ENCODE results near the gene NME4. TPM values are rescaled to one million over a fixed set of nuclear protein-coding genes. Genes with fewer than 3 reads are reported as not detected.
"Not testable (repeated sequence)": the region's sequence is repeated elsewhere in the genome, so short reads cannot be mapped to it uniquely, and the experiment has no call there.

The NME4 gene
- total and polyA plus RNA-seq, 2 donors from 2014 or later = 56.6 to 100 TPM

DNA sequence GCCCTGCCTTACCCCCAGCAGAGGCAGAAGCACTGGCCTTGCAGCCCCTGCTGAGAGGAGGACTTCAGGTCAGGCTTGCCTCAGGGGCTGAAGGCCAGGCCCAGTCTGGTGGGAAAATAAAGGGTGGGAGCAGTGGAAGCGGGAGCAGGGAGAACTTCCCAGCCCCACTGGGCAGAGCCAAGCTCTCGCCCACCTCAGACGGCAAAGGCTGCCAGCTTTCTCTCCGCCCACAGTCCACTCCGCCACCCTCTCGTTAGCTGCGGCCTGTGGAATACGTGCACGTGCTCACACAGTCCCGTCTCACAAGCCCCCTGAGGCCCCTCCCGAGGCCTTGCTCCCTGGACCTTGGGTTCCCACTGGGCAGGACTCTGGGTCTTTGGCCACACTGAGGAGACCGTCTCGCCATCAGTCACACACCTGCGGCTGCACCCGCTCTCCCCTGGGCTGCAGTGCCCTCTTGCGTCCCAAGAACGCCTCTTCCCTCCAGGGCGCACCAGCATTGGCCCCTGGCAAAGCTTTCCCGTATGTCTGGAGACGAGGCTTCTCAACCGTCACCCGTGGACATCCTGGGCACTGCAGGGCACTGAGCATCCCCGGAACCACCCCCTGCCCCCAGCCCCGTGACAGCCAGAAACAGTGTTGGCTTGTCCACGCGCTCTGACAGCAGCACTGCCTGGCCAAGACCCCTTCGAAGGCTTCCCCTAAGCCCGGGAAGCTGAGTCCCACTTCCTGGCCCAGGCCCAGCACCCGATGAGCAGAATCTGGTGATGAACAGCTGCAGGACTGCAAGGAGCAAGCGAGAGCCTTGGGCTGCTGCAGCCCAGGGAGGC lies 34.9 kb upstream of the NME4 start:
- peaks cover 0 to 13% (median 0%) of the 10 kb centered on the region in 3 donors for H3K4me1 ChIP-seq (ENCODE audit: control insufficient read depth in 2 of 3, insufficient read depth in 2 of 3, low read depth in 1 of 3, low read length in 3 of 3)
- no peaks in the 10 kb centered on the region for H3K36me3 ChIP-seq (ENCODE audit: control insufficient read depth in 2 of 3, insufficient read depth in 3 of 3, low read length in 3 of 3)
- intact Hi-C loops (cut with DNase I) = no loop called here
- DNase-seq = peak; percentile 80 to 91 (median 83)
- no peaks in the 10 kb centered on the region for H3K9me3 ChIP-seq (ENCODE audit: control insufficient read depth in 2 of 3, insufficient read depth in 1 of 3, low read length in 3 of 3)
- H3K27ac ChIP-seq (ENCODE audit: low read depth in 2 of 2, low read length in 2 of 2) = no peak overlapping the region
- H3K27me3 ChIP-seq (ENCODE audit: control insufficient read depth, insufficient read depth, low read length) = no peaks in the 10 kb centered on the region
- H3K4me3 ChIP-seq (ENCODE audit: low read length in 3 of 3) = no peak overlapping the region
- no peak for FAIRE-seq
- no peak overlapping the region for H3K9ac ChIP-seq (ENCODE audit: low read length in 3 of 3)
- TF ChIP-seq CTCF (IDR thresholded peaks at IDR 0.05; ENCODE audit: borderline replicate concordance, extremely low read depth, insufficient read depth) = peak; percentile 66

DNA sequence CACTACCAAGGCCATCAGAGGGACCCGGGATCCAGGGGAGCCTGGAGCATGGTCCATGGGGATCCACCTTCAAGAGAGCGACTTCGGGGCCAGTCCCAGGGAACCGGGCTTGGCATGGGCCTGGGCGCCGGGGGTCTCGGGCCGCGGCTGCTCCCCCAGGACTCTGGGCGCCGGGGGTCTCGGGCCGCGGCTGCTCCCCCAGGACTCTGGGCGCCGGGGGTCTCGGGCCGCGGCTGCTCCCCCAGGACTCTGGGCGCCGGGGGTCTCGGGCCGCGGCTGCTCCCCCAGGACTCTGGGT lies 34.3 kb upstream of the NME4 start:
- DNase-seq; H3K27me3 ChIP-seq (ENCODE audit: control insufficient read depth, insufficient read depth, low read length); H3K36me3 ChIP-seq (ENCODE audit: control insufficient read depth in 2 of 3, insufficient read depth in 3 of 3, low read length in 3 of 3); FAIRE-seq; intact Hi-C loops (cut with DNase I); H3K4me3 ChIP-seq (ENCODE audit: low read length in 3 of 3); H3K9ac ChIP-seq (ENCODE audit: low read length in 3 of 3); H3K9me3 ChIP-seq (ENCODE audit: control insufficient read depth in 2 of 3, insufficient read depth in 1 of 3, low read length in 3 of 3); H3K27ac ChIP-seq (ENCODE audit: low read depth in 2 of 2, low read length in 2 of 2): not testable (repeated sequence)
- H3K4me1 ChIP-seq (ENCODE audit: control insufficient read depth in 2 of 3, insufficient read depth in 2 of 3, low read depth in 1 of 3, low read length in 3 of 3) = peaks cover 0 to 13% (median 0%) of the 10 kb centered on the region in 3 donors

GRCh38 chr16:363110-363765 lies 33.8 kb upstream of the NME4 start:
- Histone ChIP-seq H3K36me3 (ENCODE audit: control insufficient read depth in 2 of 3, insufficient read depth in 3 of 3, low read length in 3 of 3) (peaks cover 0 to 3% (median 0%) of the 10 kb centered on the region in 3 donors), H3K4me1 (ENCODE audit: control insufficient read depth in 2 of 3, insufficient read depth in 2 of 3, low read depth in 1 of 3, low read length in 3 of 3) (peaks cover 0 to 13% (median 0%) of the 10 kb centered on the region in 3 donors), H3K27me3 (ENCODE audit: control insufficient read depth, insufficient read depth, low read length) (no peaks in the 10 kb centered on the region), H3K9me3 (ENCODE audit: control insufficient read depth in 2 of 3, insufficient read depth in 1 of 3, low read length in 3 of 3) (no peaks in the 10 kb centered on the region), H3K9ac (ENCODE audit: low read length in 3 of 3) (no peak overlapping the region), H3K27ac (ENCODE audit: low read depth in 2 of 2, low read length in 2 of 2) (no peak overlapping the region), H3K4me3 (ENCODE audit: low read length in 3 of 3) (no peak overlapping the region)
- FAIRE-seq = no peak
- TF ChIP-seq CTCF (IDR thresholded peaks at IDR 0.05; ENCODE audit: borderline replicate concordance, extremely low read depth, insufficient read depth) = no peak
- no peak for DNase-seq
- intact Hi-C loops (cut with DNase I) = no loop called here

DNA sequence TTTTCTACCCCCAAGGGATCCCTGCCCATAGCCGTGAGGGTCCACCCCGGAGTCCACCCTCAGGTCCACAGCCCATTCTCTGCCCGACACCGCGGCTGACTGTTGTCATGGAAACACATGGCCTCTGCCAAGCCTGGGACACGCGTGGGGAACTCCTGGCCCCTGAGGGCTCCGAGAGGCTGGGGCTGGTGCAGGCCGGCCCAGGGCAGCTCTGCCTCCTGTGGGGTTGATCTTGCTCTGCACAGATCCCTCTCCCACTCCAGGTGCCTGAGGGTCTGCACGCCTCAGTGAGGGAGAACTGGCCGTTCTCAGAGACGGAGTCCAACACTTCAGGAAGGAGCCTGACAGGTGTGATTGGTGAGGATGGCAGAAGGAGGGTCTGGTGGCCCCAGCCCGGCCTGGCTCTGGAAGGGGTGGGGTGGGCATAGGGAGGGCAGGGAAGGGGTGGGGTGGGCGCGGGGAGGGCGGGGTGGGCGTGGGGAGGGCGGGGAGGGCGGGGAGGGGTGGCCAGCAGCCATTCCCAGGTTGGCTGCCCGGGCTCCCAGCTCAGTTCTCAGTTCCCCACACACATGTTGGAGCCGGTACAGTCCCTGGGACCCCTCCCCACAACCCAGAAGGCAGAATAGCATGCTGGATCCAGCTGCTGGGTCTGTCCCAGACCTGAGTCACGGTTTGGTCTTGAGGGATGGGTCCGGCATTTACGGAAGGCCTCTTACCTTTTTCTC lies 33.1 kb upstream of the NME4 start:
- Histone ChIP-seq H3K4me3 (ENCODE audit: low read length in 3 of 3) (no peak overlapping the region), H3K27ac (ENCODE audit: low read depth in 2 of 2, low read length in 2 of 2) (no peak overlapping the region), H3K9me3 (ENCODE audit: control insufficient read depth in 2 of 3, insufficient read depth in 1 of 3, low read length in 3 of 3) (no peaks in the 10 kb centered on the region), H3K9ac (ENCODE audit: low read length in 3 of 3) (peak overlapping the region in 1 of 3 donors; percentile 26), H3K27me3 (ENCODE audit: control insufficient read depth, insufficient read depth, low read length) (no peaks in the 10 kb centered on the region), H3K36me3 (ENCODE audit: control insufficient read depth in 2 of 3, insufficient read depth in 3 of 3, low read length in 3 of 3) (peaks cover 0 to 7% (median 0%) of the 10 kb centered on the region in 3 donors), H3K4me1 (ENCODE audit: control insufficient read depth in 2 of 3, insufficient read depth in 2 of 3, low read depth in 1 of 3, low read length in 3 of 3) (peaks cover 0 to 13% (median 0%) of the 10 kb centered on the region in 3 donors)
- no peak for FAIRE-seq
- TF ChIP-seq CTCF (IDR thresholded peaks at IDR 0.05; ENCODE audit: borderline replicate concordance, extremely low read depth, insufficient read depth) = no peak
- intact Hi-C loops (cut with DNase I) = no loop called here
- peak in 4 of 5 donors; percentile 67 to 89 (median 70) for DNase-seq

All from kidney (tissue), 14 donors.